HepG2 (cell line): ENCODE measurements around the gene AFG1L. TPM values are rescaled to one million over a fixed set of nuclear protein-coding genes. Genes with fewer than 3 reads are reported as not detected.

Source experiments
- ATAC-seq: fragments of 200-7000 bp; cut with Tn5 transposase; 3 replicates; pipeline ENCODE4 v1.9.1; 2020; ENCODE audit warnings: mild to moderate bottlenecking, moderate library complexity
- BruUV-seq: library from RNA; stranded (reverse); fragments of 400-500 nt; replicated peaks from 2 replicates; lab custom pipeline; 2021; lab: Mats Ljungman, UMichigan
- CTCF ChIA-PET: fragments of 300-600 bp; formaldehyde crosslinking; extraction: SDS; loops from one replicate; lab custom pipeline; 2021; ENCODE audit warnings: low total read pairs, inconsistent platforms, low intra/inter-chr PET ratio; lab: Yijun Ruan, JAX
- POLR2A ChIA-PET: fragments of 350-600 bp; sonication (Branson Sonifier 250); formaldehyde crosslinking; loops from one replicate; lab custom pipeline; 2020; ENCODE audit warnings: antibody characterized with exemption, inconsistent platforms; lab: Yijun Ruan, JAX
- DNase-seq: peaks from one replicate; pipeline ENCODE4 v3.0.0-alpha.2; 2015; ENCODE audit warnings: low spot score
- FAIRE-seq: peaks from 3 replicates; lab custom pipeline; 2011; peaks lifted over from hg19 to GRCh38; lab: Jason Lieb, UNC
- H2AFZ ChIP-seq: one replicate; pipeline ENCODE4 v1.6.1; 2011; ENCODE audit warnings: low read length, inconsistent platforms
- H3K27ac ChIP-seq: fragments of 300-600 bp; 3 replicates; pipeline ENCODE4 v1.8.0; 2011; ENCODE audit warnings: mixed run types, mild to moderate bottlenecking, mixed read lengths, low read length, inconsistent platforms; ENCODE audit not compliant: insufficient read depth; ENCODE audit errors: extremely low read length
- H3K27me3 ChIP-seq, 2 experiments: fragments of 200-600 bp in 1 of 2; 2 replicates in 1 of 2; 3 replicates in 1 of 2; pipeline versions ENCODE4 v1.6.0 to v1.8.0; 2011; ENCODE audit warnings: low read length in 2 of 2, mild to moderate bottlenecking in 2 of 2, moderate library complexity in 2 of 2, inconsistent platforms in 1 of 2; ENCODE audit not compliant: insufficient read depth in 2 of 2, control insufficient read depth in 1 of 2
- H3K36me3 ChIP-seq, 2 experiments: fragments of 200-600 bp in 1 of 2; replicated peaks in 1 of 2; 2 replicates in 1 of 2; 3 replicates in 1 of 2; pipeline versions ENCODE4 v1.5.1 to v1.8.0; 2011; ENCODE audit warnings: low read length in 2 of 2, inconsistent platforms in 1 of 2; ENCODE audit not compliant: insufficient read depth in 2 of 2, control insufficient read depth in 1 of 2
- H3K4me1 ChIP-seq: 2 replicates; pipeline ENCODE4 v1.5.1; 2012; ENCODE audit warnings: low read length, inconsistent platforms; ENCODE audit not compliant: insufficient read depth
- H3K4me2 ChIP-seq: 2 replicates; pipeline ENCODE4 v1.6.0; 2011; ENCODE audit warnings: low read depth, low read length, inconsistent platforms
- H3K4me3 ChIP-seq, 3 experiments: fragments of 200-600 bp in 1 of 3; sonication (generic), shearing (Covaris generic) in 1 of 3; replicated peaks in 1 of 3; 2 replicates each; pipeline ENCODE4 v1.5.1; 2011 to 2016; ENCODE audit warnings: low read length in 3 of 3, inconsistent platforms in 2 of 3, low read depth in 2 of 3, mild to moderate bottlenecking in 2 of 3, control low read depth in 1 of 3, mixed read lengths in 1 of 3; ENCODE audit not compliant: insufficient read depth in 1 of 3
- H3K79me2 ChIP-seq: one replicate; pipeline ENCODE4 v1.6.1; 2011; ENCODE audit warnings: low read length, inconsistent platforms; ENCODE audit not compliant: insufficient read depth
- H3K9ac ChIP-seq: 2 replicates; pipeline ENCODE4 v1.6.0; 2011; ENCODE audit warnings: mild to moderate bottlenecking, low read depth, low read length, inconsistent platforms; ENCODE audit not compliant: insufficient read depth
- H3K9me3 ChIP-seq: 2 replicates; pipeline ENCODE4 v1.5.1; 2012; ENCODE audit warnings: mild to moderate bottlenecking, low read length
- H4K20me1 ChIP-seq: 2 replicates; pipeline ENCODE4 v1.6.0; 2011; ENCODE audit warnings: inconsistent platforms, mild to moderate bottlenecking, low read length, moderate library complexity; ENCODE audit not compliant: insufficient read depth
- BORCS8-MEF2B ChIP-seq: sonication (generic); formaldehyde crosslinking; IDR thresholded peaks from 2 replicates; pipeline ENCODE4 v1.8.0; 2022; ENCODE audit warnings: mild to moderate bottlenecking, missing genetic modification reagents
- DPF2 ChIP-seq: sonication (generic); formaldehyde crosslinking; IDR thresholded peaks from 2 replicates; pipeline ENCODE4 v1.4.0; 2020; ENCODE audit warnings: mild to moderate bottlenecking, low read depth, missing genetic modification reagents, borderline replicate concordance
- EZH2 ChIP-seq: conservative IDR thresholded peaks from 2 replicates; pipeline ENCODE4 v1.6.1; 2012; ENCODE audit warnings: mild to moderate bottlenecking, low read depth, low read length, moderate library complexity
- HHEX ChIP-seq: IDR thresholded peaks from 2 replicates; pipeline ENCODE4 v1.6.1; 2016; ENCODE audit warnings: control low read depth
- KDM2A ChIP-seq: sonication (generic); formaldehyde crosslinking; IDR thresholded peaks from 2 replicates; pipeline ENCODE4 v1.4.0; 2020; ENCODE audit warnings: low read depth, missing genetic modification reagents, borderline replicate concordance
- LBX2 ChIP-seq: sonication (generic); formaldehyde crosslinking; IDR thresholded peaks from 2 replicates; pipeline ENCODE4 v1.5.0; 2020; ENCODE audit warnings: missing genetic modification reagents, mild to moderate bottlenecking, borderline replicate concordance
- MTERF4 ChIP-seq: sonication (generic); formaldehyde crosslinking; IDR thresholded peaks from 2 replicates; pipeline ENCODE4 v1.8.0; 2023; ENCODE audit warnings: mild to moderate bottlenecking, missing genetic modification reagents
- PLRG1 ChIP-seq: fragments of 450-650 bp; conservative IDR thresholded peaks from 2 replicates; pipeline ENCODE4 v1.6.1; 2016
- PRDM15 ChIP-seq: sonication (generic); formaldehyde crosslinking; IDR thresholded peaks from 2 replicates; pipeline ENCODE4 v1.4.0; 2020; ENCODE audit warnings: missing genetic modification reagents
- RBAK ChIP-seq: sonication (generic); formaldehyde crosslinking; IDR thresholded peaks from 2 replicates; pipeline ENCODE4 v1.5.1; 2020; ENCODE audit warnings: mild to moderate bottlenecking, missing genetic modification reagents
- RORA ChIP-seq: sonication (generic); formaldehyde crosslinking; IDR thresholded peaks from 2 replicates; pipeline ENCODE4 v1.5.0; 2020; ENCODE audit warnings: mild to moderate bottlenecking, missing genetic modification reagents, moderate library complexity
- SRSF4 ChIP-seq: fragments of 200-400 bp; formaldehyde crosslinking; IDR thresholded peaks from one replicate; pipeline ENCODE4 v1.6.1; 2018; ENCODE audit warnings: mild to moderate bottlenecking, low read depth, low read length, moderate library complexity; ENCODE audit not compliant: poor library complexity, severe bottlenecking
- TBX3 ChIP-seq: fragments of 450-650 bp; IDR thresholded peaks from 2 replicates; pipeline ENCODE4 v1.6.1; 2017; ENCODE audit warnings: antibody characterized with exemption, mild to moderate bottlenecking, inconsistent platforms, borderline replicate concordance
- TEF ChIP-seq: sonication (generic); formaldehyde crosslinking; IDR thresholded peaks from 2 replicates; pipeline ENCODE4 v1.5.0; 2020; ENCODE audit warnings: missing genetic modification reagents
- TGIF2 ChIP-seq: IDR thresholded peaks from 2 replicates; pipeline ENCODE4 v1.6.1; 2016; ENCODE audit warnings: control low read depth, missing compliant biosample characterization
- THAP11 ChIP-seq: IDR thresholded peaks from 2 replicates; pipeline ENCODE4 v1.6.1; 2016; ENCODE audit warnings: missing biosample characterization, missing genetic modification reagents
- ZNF446 ChIP-seq: sonication (generic); formaldehyde crosslinking; IDR thresholded peaks from 2 replicates; pipeline ENCODE4 v1.5.0; 2020; ENCODE audit warnings: mild to moderate bottlenecking, missing genetic modification reagents
- WGBS: methylation state at CpG from one replicate; pipeline ENCODE4 v1.1.6; 2017; ENCODE audit warnings: low lambda C conversion rate; 5-methylcytosine and 5-hydroxymethylcytosine counted together
- in situ Hi-C: cut with HindIII; loops from 2 replicates; pipeline ENCODE4 v1.10.0; 2017; ENCODE audit warnings: low pct_unique_long_range_greater_than_20kb; ENCODE audit not compliant: extremely low pct_ligation_motif_present
- intact Hi-C: fragments of 100-400 bp; cut with micrococcal nuclease; formaldehyde crosslinking; loops from one replicate; pipeline ENCODE4 v1.10.0; 2022; ENCODE audit not compliant: unreplicated experiment
- polyA plus RNA-seq, 8 experiments: library from polyadenylated mRNA; depleted of rRNA in 3 of 8; stranded (reverse) in 7 of 8; unstranded in 1 of 8; fragments of >200 nt; fragmentation: Illumina TruSeq in 4 of 8; extraction: Trizol in 4 of 8; gene quantifications; 2 replicates each; pipeline versions ENCODE4 v1.2.1 to v1.2.3, GENCODE V29; 2011 to 2016; ENCODE audit warnings: low read depth in 4 of 8, missing spikeins in 1 of 8, mixed read lengths in 1 of 8; ENCODE audit not compliant: insufficient read depth in 1 of 8
- total RNA-seq, 5 experiments: library from RNA; depleted of rRNA; stranded (reverse); fragments of >200 nt; fragmentation: Illumina TruSeq; extraction: Trizol; gene quantifications; 2 replicates each; pipeline ENCODE4 v1.2.3, GENCODE V29; 2016; ENCODE audit warnings: low read depth in 1 of 5
- TF ChIP-seq, protein P1 (sequence below): IDR thresholded peaks from 2 replicates; pipeline ENCODE4 v1.6.1; 2018; ENCODE audit warnings: missing genetic modification reagents, mild to moderate bottlenecking, missing compliant biosample characterization

Gene AFG1L
- total and polyA plus RNA-seq, 2 of the 13 experiments (the other 11 are each of a cell fraction or from before 2014, with no cell fraction given), result 3.1 to 14.0 TPM

- TF ChIP-seq LBX2 (CRISPR knock-in tag), result no peak
- no peak for TF ChIP-seq HHEX
- no peak for TF ChIP-seq THAP11 (CRISPR knock-in tag)
- no peak for TF ChIP-seq KDM2A (CRISPR knock-in tag)
- TF ChIP-seq SRSF4, result no peak
- no peak for TF ChIP-seq TBX3
- no peak for TF ChIP-seq EZH2
Measured at GRCh38 chr6:108476376-108476775, 181.5 kb downstream of the AFG1L start (continued).

GRCh38 chr6:108476847-108477430 is 182.1 kb downstream of the AFG1L start:
- Histone ChIP-seq H2AFZ (no peak overlapping the region), H3K9ac (no peak overlapping the region), H3K79me2 (no peaks in the 10 kb centered on the region), H3K4me1 (no peaks in the 10 kb centered on the region), H3K27me3 (no peaks in the 10 kb centered on the region), H3K4me3 (no peak overlapping the region), H3K4me2 (no peak overlapping the region), H3K27ac (no peak overlapping the region), H4K20me1 (no peaks in the 10 kb centered on the region), H3K36me3 (0 out of 5 replicates have a peak, but pooled peaks cover 0 to 1% of the 10 kb centered on the region in 2 experiments), H3K9me3 (no peaks in the 10 kb centered on the region)
- DNase-seq, result no peak
- WGBS, result 91% methylated on average over 8 of the region's 8 CpGs
- ChIA-PET CTCF (no interaction called here), POLR2A (no interaction called here)
- intact Hi-C loops, result no loop called here
- ATAC-seq, result no peak
- no TSS peak for BruUV-seq
- no peak for FAIRE-seq
- in situ Hi-C loops, result no loop called here
- TF ChIP-seq TGIF2 (CRISPR knock-in tag) (no peak), TEF (CRISPR knock-in tag) (no peak), PLRG1 (no peak), RBAK (CRISPR knock-in tag) (no peak), BORCS8-MEF2B (CRISPR knock-in tag) (no peak), RORA (CRISPR knock-in tag) (no peak), MTERF4 (no peak), DPF2 (CRISPR knock-in tag) (no peak), PRDM15 (CRISPR knock-in tag) (no peak), ZNF446 (CRISPR knock-in tag) (no peak)
- TF ChIP-seq, protein P1, sequence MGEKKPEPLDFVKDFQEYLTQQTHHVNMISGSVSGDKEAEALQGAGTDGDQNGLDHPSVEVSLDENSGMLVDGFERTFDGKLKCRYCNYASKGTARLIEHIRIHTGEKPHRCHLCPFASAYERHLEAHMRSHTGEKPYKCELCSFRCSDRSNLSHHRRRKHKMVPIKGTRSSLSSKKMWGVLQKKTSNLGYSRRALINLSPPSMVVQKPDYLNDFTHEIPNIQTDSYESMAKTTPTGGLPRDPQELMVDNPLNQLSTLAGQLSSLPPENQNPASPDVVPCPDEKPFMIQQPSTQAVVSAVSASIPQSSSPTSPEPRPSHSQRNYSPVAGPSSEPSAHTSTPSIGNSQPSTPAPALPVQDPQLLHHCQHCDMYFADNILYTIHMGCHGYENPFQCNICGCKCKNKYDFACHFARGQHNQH (CRISPR knock-in tag), result no peak
